Measurements from ENCODE around the gene ZNF611. TPM values are rescaled to one million over a fixed set of nuclear protein-coding genes. Genes with fewer than 3 reads are reported as not detected.

The ZNF611 gene
- total RNA-seq, 1 donor from 2014 or later, result 21.1 TPM

- Histone ChIP-seq H3K27ac (ENCODE audit: low read depth, low read length) (no peak overlapping the region), H4K20me1 (ENCODE audit: insufficient read depth, low read length) (peaks cover 9% of the 10 kb centered on the region), H3K9ac (ENCODE audit: low read length) (no peak overlapping the region), H3K79me2 (ENCODE audit: insufficient read depth, low read length) (peaks cover 22% of the 10 kb centered on the region), H3K9me3 (ENCODE audit: insufficient read depth, low read depth, low read length) (no peaks in the 10 kb centered on the region), H3K4me1 (ENCODE audit: insufficient read depth, low read length) (no peaks in the 10 kb centered on the region), H2AFZ (ENCODE audit: low read depth, low read length) (no peak overlapping the region), H3K36me3 (ENCODE audit: insufficient read depth, low read length) (peaks cover 3% of the 10 kb centered on the region), H3K4me2 (ENCODE audit: low read length) (no peak overlapping the region), H3K27me3 (ENCODE audit: insufficient read depth, low read length) (no peaks in the 10 kb centered on the region), H3K4me3 (ENCODE audit: insufficient read depth, low read depth, low read length) (no peak overlapping the region)
- Mint-ChIP-seq H3K9me3 (ENCODE audit: unreplicated experiment) (no peaks in the 10 kb centered on the region), H3K4me1 (ENCODE audit: low read depth, unreplicated experiment) (peaks cover 21% of the 10 kb centered on the region), H3K27ac (ENCODE audit: unreplicated experiment) (no peak overlapping the region), H3K36me3 (ENCODE audit: low read depth, unreplicated experiment) (peaks cover 11% of the 10 kb centered on the region), H3K4me3 (ENCODE audit: unreplicated experiment) (no peak overlapping the region), H3K27me3 (ENCODE audit: low read depth, unreplicated experiment) (no peaks in the 10 kb centered on the region)
- FAIRE-seq (no peak), DNase-seq (ENCODE audit: low read depth) (no peak)
- no peak for TF ChIP-seq EZH2 (IDR thresholded peaks at IDR 0.05; ENCODE audit: insufficient read depth, low read length)
- TF ChIP-seq CTCF (IDR thresholded peaks at IDR 0.05; ENCODE audit: insufficient read depth, low read depth, low read length), result no peak
These were observed 66.9 kb downstream of the ZNF611 start for GRCh38 chr19:52667972-52668371.

GRCh38 chr19:52666506-52666905 is 68.3 kb downstream of the ZNF611 start:
- Mint-ChIP-seq H3K27me3 (ENCODE audit: low read depth, unreplicated experiment) (no peaks in the 10 kb centered on the region), H3K27ac (ENCODE audit: unreplicated experiment) (no peak overlapping the region), H3K36me3 (ENCODE audit: low read depth, unreplicated experiment) (peaks cover 13% of the 10 kb centered on the region), H3K4me3 (ENCODE audit: unreplicated experiment) (no peak overlapping the region), H3K4me1 (ENCODE audit: low read depth, unreplicated experiment) (peaks cover 31% of the 10 kb centered on the region), H3K9me3 (ENCODE audit: unreplicated experiment) (peaks cover 2% of the 10 kb centered on the region)
- H3K27ac ChIP-seq (ENCODE audit: low read depth, low read length), result no peak overlapping the region
- H3K4me2 ChIP-seq (ENCODE audit: low read length), result no peak overlapping the region
- TF ChIP-seq CTCF (IDR thresholded peaks at IDR 0.05; ENCODE audit: insufficient read depth, low read depth, low read length), result no peak
- no peak for TF ChIP-seq EZH2 (IDR thresholded peaks at IDR 0.05; ENCODE audit: insufficient read depth, low read length)
- FAIRE-seq, result no peak
- H3K4me3 ChIP-seq (ENCODE audit: insufficient read depth, low read depth, low read length), result no peak overlapping the region
- no peak for DNase-seq (ENCODE audit: low read depth)
- no peaks in the 10 kb centered on the region for H3K4me1 ChIP-seq (ENCODE audit: insufficient read depth, low read length)
- no peak overlapping the region for H3K9ac ChIP-seq (ENCODE audit: low read length)
- H3K27me3 ChIP-seq (ENCODE audit: insufficient read depth, low read length), result no peaks in the 10 kb centered on the region
- H3K79me2 ChIP-seq (ENCODE audit: insufficient read depth, low read length), result peaks cover 7% of the 10 kb centered on the region
- H4K20me1 ChIP-seq (ENCODE audit: insufficient read depth, low read length), result peaks cover 13% of the 10 kb centered on the region
- H2AFZ ChIP-seq (ENCODE audit: low read depth, low read length), result no peak overlapping the region
- H3K9me3 ChIP-seq (ENCODE audit: insufficient read depth, low read depth, low read length), result no peaks in the 10 kb centered on the region
- peaks cover 8% of the 10 kb centered on the region for H3K36me3 ChIP-seq (ENCODE audit: insufficient read depth, low read length)

- no peaks in the 10 kb centered on the region for H3K27me3 ChIP-seq (ENCODE audit: insufficient read depth, low read length)
- H3K9me3 ChIP-seq (ENCODE audit: insufficient read depth, low read depth, low read length), result no peaks in the 10 kb centered on the region
- H3K36me3 ChIP-seq (ENCODE audit: insufficient read depth, low read length), result peaks cover 8% of the 10 kb centered on the region
- peaks cover under 1% of the 10 kb centered on the region for H3K4me1 ChIP-seq (ENCODE audit: insufficient read depth, low read length)
- Mint-ChIP-seq H3K36me3 (ENCODE audit: low read depth, unreplicated experiment) (peaks cover 20% of the 10 kb centered on the region), H3K27ac (ENCODE audit: unreplicated experiment) (peak overlapping the region; percentile 3), H3K9me3 (ENCODE audit: unreplicated experiment) (peaks cover 2% of the 10 kb centered on the region), H3K4me3 (ENCODE audit: unreplicated experiment) (peak overlapping the region; percentile 5), H3K4me1 (ENCODE audit: low read depth, unreplicated experiment) (peaks cover 32% of the 10 kb centered on the region), H3K27me3 (ENCODE audit: low read depth, unreplicated experiment) (no peaks in the 10 kb centered on the region)
- no peak overlapping the region for H3K9ac ChIP-seq (ENCODE audit: low read length)
- no peak overlapping the region for H3K27ac ChIP-seq (ENCODE audit: low read depth, low read length)
- H4K20me1 ChIP-seq (ENCODE audit: insufficient read depth, low read length), result peaks cover 17% of the 10 kb centered on the region
- no peak for TF ChIP-seq CTCF (IDR thresholded peaks at IDR 0.05; ENCODE audit: insufficient read depth, low read depth, low read length)
- TF ChIP-seq EZH2 (IDR thresholded peaks at IDR 0.05; ENCODE audit: insufficient read depth, low read length), result no peak
- H3K4me2 ChIP-seq (ENCODE audit: low read length), result no peak overlapping the region
- no peak overlapping the region for H2AFZ ChIP-seq (ENCODE audit: low read depth, low read length)
- H3K79me2 ChIP-seq (ENCODE audit: insufficient read depth, low read length), result no peaks in the 10 kb centered on the region
- DNase-seq (ENCODE audit: low read depth) (peak; percentile 71), FAIRE-seq (peak; percentile 23)
- no peak overlapping the region for H3K4me3 ChIP-seq (ENCODE audit: insufficient read depth, low read depth, low read length)
These were observed 69.3 kb downstream of the ZNF611 start for GRCh38 chr19:52665529-52665928.
